HT-29 (cell line): ENCODE measurements around the gene RNF41. TPM values are rescaled to one million over a fixed set of nuclear protein-coding genes. Genes with fewer than 3 reads are reported as not detected.

Experiments used
- DNase-seq: peaks from one replicate; pipeline ENCODE4 v3.0.0-alpha.2; 2015; ENCODE audit warnings: low spot score
- total RNA-seq: library from RNA; depleted of rRNA; stranded (reverse); fragments of >200 nt; shearing (Covaris generic); gene quantifications from 2 replicates; pipeline ENCODE4 v1.2.3, GENCODE V29; 2014; rRNA removed

RNF41 gene
- total RNA-seq, 1 experiment from 2014 or later = 94.3 TPM

- DNase-seq = no peak
Measured at GRCh38 chr12:56154246-56154771, 67.4 kb downstream of the RNF41 start.

GRCh38 chr12:56153678-56154065 is 68.0 kb downstream of the RNF41 start:
- no peak for DNase-seq

GRCh38 chr12:56152756-56153677 is 68.7 kb downstream of the RNF41 start:
- DNase-seq = no peak

Other genes with a start within 250 kb of the RNF41 start
- gene RAB5B, start 247.8 kb downstream of the RNF41 start, total RNA-seq = 32.1 and 35.0 TPM in 2 replicates
- gene SUOX, start 224.6 kb downstream of the RNF41 start, total RNA-seq = 18.1 and 21.8 TPM in 2 replicates
- 1.1 and 1.9 TPM in 2 replicates for gene IKZF4, start 200.9 kb downstream of the RNF41 start, total RNA-seq
- 171 and 219 TPM in 2 replicates for gene RPS26, start 180.0 kb downstream of the RNF41 start, total RNA-seq
- gene ERBB3, start 141.8 kb downstream of the RNF41 start, total RNA-seq = 136 and 141 TPM in 2 replicates
- 247 and 323 TPM in 2 replicates for gene PA2G4, start 117.4 kb downstream of the RNF41 start, total RNA-seq
- 3,623 and 3,873 TPM in 2 replicates for gene RPL41, start 105.3 kb downstream of the RNF41 start, total RNA-seq
- gene ZC3H10, start 103.7 kb downstream of the RNF41 start, total RNA-seq = 3.9 and 4.1 TPM in 2 replicates
- 81.1 and 103 TPM in 2 replicates for gene ESYT1, start 93.7 kb downstream of the RNF41 start, total RNA-seq
- 45.6 TPM in 2 replicates for gene MYL6B, start 69.3 kb downstream of the RNF41 start, total RNA-seq
- 918 and 956 TPM in 2 replicates for gene MYL6, start 63.6 kb downstream of the RNF41 start, total RNA-seq
- 15.5 and 20.2 TPM in 2 replicates for gene SMARCC2, start 32.4 kb downstream of the RNF41 start, total RNA-seq
- 57.1 and 69.9 TPM in 2 replicates for gene NABP2, start 2.4 kb upstream of the RNF41 start, total RNA-seq
- 8.6 and 10.7 TPM in 2 replicates for gene SLC39A5, start 8.1 kb upstream of the RNF41 start, total RNA-seq
- 8.1 and 13.4 TPM in 2 replicates for gene ANKRD52, start 36.5 kb upstream of the RNF41 start, total RNA-seq
- gene COQ10A, start 45.0 kb upstream of the RNF41 start, total RNA-seq = 8.6 and 20.8 TPM in 2 replicates
- gene CS, start 78.4 kb upstream of the RNF41 start, total RNA-seq = 139 and 154 TPM in 2 replicates
- gene CNPY2, start 94.1 kb upstream of the RNF41 start, total RNA-seq = 129 and 152 TPM in 2 replicates
- 28.8 and 30.9 TPM in 2 replicates for gene PAN2, start 112.1 kb upstream of the RNF41 start, total RNA-seq
- gene IL23A, start 117.0 kb upstream of the RNF41 start, total RNA-seq = 0.08 and 0.36 TPM in 2 replicates
- gene STAT2, start 138.2 kb upstream of the RNF41 start, total RNA-seq = 23.4 and 30.6 TPM in 2 replicates
- not detected in 2 replicates for gene APOF, start 140.9 kb upstream of the RNF41 start, total RNA-seq
- 19.7 and 21.8 TPM in 2 replicates for gene TIMELESS, start 227.5 kb upstream of the RNF41 start, total RNA-seq
- 0.15 and 0.26 TPM in 2 replicates for gene MIP, start 232.7 kb upstream of the RNF41 start, total RNA-seq
- gene SPRYD4, start 246.7 kb upstream of the RNF41 start, total RNA-seq = 4.4 and 4.5 TPM in 2 replicates